Psoas muscle (tissue), 8 donors: Measurements from ENCODE around the gene PXK. TPM values are rescaled to one million over a fixed set of nuclear protein-coding genes. Genes with fewer than 3 reads are reported as not detected.
A peak's percentile ranks its signal among the peaks of the same experiment; 100 is the strongest.
"Not testable (repeated sequence)": the region's sequence is repeated elsewhere in the genome, so short reads cannot be mapped to it uniquely, and the experiment has no call there.

Experiments used
- ATAC-seq, 4 donors: fragments of 200-7000 bp; cut with Tn5 transposase; one replicate each; pipeline ENCODE4 v1.9.1; 2020; ENCODE audit warnings: moderate library complexity in 3 of 4, mild to moderate bottlenecking in 2 of 4
- DNase-seq, 2 donors: peaks; one replicate each; pipeline ENCODE4 v3.0.0-alpha.2; 2020
- H3K27ac ChIP-seq: fragments of 200-600 bp; one replicate; pipeline ENCODE4 v1.8.0; 2022
- H3K27me3 ChIP-seq, 3 donors: fragments of 200-600 bp in 1 of 3; one replicate each; pipeline versions ENCODE4 v1.6.1 to v1.8.0; 2013 to 2022; ENCODE audit warnings: low read length in 2 of 3, mild to moderate bottlenecking in 2 of 3, moderate library complexity in 1 of 3; ENCODE audit not compliant: insufficient read depth in 3 of 3
- H3K36me3 ChIP-seq, 2 donors: fragments of 200-600 bp in 1 of 2; one replicate each; pipeline versions ENCODE4 v1.6.1 to v1.8.0; 2013 to 2022; ENCODE audit warnings: low read depth in 1 of 2, mild to moderate bottlenecking in 1 of 2, moderate library complexity in 1 of 2; ENCODE audit not compliant: insufficient read depth in 1 of 2
- H3K4me1 ChIP-seq: fragments of 200-600 bp; one replicate; pipeline ENCODE4 v1.8.0; 2022
- H3K4me3 ChIP-seq: fragments of 200-600 bp; one replicate; pipeline ENCODE4 v1.8.0; 2022; ENCODE audit warnings: mild to moderate bottlenecking
- H3K9me3 ChIP-seq: fragments of 200-600 bp; one replicate; pipeline ENCODE4 v1.8.0; 2022
- WGBS, 3 donors: extraction: QIAGEN DNeasy Blood & Tissue Kit; methylation state at CpG; one replicate each; pipeline versions ENCODE4 v1.1.6 to v1.1.7; 2013; 5-methylcytosine and 5-hydroxymethylcytosine counted together
- intact Hi-C, 2 donors: fragments of 100-400 bp; cut with DNase I; formaldehyde crosslinking; loops; one replicate each; pipeline versions ENCODE4 v1.11.0 to v1.14.2; 2022
- polyA plus RNA-seq, 3 donors: library from polyadenylated mRNA; stranded (reverse); fragments of 200-250 nt; gene quantifications; one replicate each; pipeline ENCODE4 v1.2.3, GENCODE V29; 2013
- total RNA-seq, 4 donors: library from RNA; stranded (reverse); fragmentation: NEBNext Ultra II Directional in 2 of 4; extraction: Animal tissue kit (Norgen Biotek cat#: 25700) in 2 of 4; gene quantifications; one replicate each; pipeline versions ENCODE4 v1.2.1 to v1.2.4, GENCODE V29; 2021 to 2023
- TF ChIP-seq, protein P1 (sequence below): fragments of 200-600 bp; IDR thresholded peaks from one replicate; pipeline ENCODE4 v1.8.0; 2022; ENCODE audit warnings: antibody characterized with exemption
- donor health status: healthy with polysubstance abuse.
- donor health status: DM: no; HTN: no; CAD: no; lungs with moderate emphysema.
- donor health status: Bipolar disorder and iron deficiency.
- donor health status: healthy.
- donor health status: DM: yes; HTN: yes; CAD: no.
- donor health status: DM: no; HTN: no; CAD: no.
- donor health status: DM: no; HTN: no; CAD: no.
- donor health status: DM: yes; HTN: yes; CAD: no.

Gene PXK
- total and polyA plus RNA-seq, 7 donors = 3.4 to 17.5 (median 15.5) TPM

DNA sequence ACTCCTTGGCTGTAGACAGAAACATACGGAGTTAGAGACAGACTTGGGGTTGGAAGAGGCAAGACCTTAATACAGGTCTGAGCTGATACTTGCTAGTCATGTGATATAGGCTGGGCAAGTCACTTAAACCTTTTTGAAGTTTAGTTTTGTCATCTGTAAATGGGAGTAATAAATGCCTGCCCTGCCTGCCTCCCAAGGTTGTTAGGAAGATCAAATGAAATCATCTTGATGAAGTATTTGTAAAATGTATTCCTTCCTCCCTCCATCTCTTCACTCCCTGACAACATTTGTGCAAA, 2.9 kb downstream of the PXK start:
- peak overlapping the region; percentile 25 for H3K4me3 ChIP-seq
- ATAC-seq (no peak), DNase-seq (no peak)
- no peaks in the 10 kb centered on the region for H3K27me3 ChIP-seq
- peaks cover 26% of the 10 kb centered on the region for H3K4me1 ChIP-seq
- WGBS, 3 donors = 40 to 59% (median 50%) methylated on average over 1 of the region's 1 CpG
- peaks cover 0 to 3% of the 10 kb centered on the region in 2 donors for H3K36me3 ChIP-seq
- H3K9me3 ChIP-seq = no peaks in the 10 kb centered on the region
- peak overlapping the region; percentile 50 for H3K27ac ChIP-seq
- TF ChIP-seq, protein P1, sequence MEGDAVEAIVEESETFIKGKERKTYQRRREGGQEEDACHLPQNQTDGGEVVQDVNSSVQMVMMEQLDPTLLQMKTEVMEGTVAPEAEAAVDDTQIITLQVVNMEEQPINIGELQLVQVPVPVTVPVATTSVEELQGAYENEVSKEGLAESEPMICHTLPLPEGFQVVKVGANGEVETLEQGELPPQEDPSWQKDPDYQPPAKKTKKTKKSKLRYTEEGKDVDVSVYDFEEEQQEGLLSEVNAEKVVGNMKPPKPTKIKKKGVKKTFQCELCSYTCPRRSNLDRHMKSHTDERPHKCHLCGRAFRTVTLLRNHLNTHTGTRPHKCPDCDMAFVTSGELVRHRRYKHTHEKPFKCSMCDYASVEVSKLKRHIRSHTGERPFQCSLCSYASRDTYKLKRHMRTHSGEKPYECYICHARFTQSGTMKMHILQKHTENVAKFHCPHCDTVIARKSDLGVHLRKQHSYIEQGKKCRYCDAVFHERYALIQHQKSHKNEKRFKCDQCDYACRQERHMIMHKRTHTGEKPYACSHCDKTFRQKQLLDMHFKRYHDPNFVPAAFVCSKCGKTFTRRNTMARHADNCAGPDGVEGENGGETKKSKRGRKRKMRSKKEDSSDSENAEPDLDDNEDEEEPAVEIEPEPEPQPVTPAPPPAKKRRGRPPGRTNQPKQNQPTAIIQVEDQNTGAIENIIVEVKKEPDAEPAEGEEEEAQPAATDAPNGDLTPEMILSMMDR = no peak
- intact Hi-C loops = loop anchor here in 1 of 2 donors (5.0 kb wide), 1 partner anchor 52 kb away; no protein-coding TSS in a partner anchor

DNA sequence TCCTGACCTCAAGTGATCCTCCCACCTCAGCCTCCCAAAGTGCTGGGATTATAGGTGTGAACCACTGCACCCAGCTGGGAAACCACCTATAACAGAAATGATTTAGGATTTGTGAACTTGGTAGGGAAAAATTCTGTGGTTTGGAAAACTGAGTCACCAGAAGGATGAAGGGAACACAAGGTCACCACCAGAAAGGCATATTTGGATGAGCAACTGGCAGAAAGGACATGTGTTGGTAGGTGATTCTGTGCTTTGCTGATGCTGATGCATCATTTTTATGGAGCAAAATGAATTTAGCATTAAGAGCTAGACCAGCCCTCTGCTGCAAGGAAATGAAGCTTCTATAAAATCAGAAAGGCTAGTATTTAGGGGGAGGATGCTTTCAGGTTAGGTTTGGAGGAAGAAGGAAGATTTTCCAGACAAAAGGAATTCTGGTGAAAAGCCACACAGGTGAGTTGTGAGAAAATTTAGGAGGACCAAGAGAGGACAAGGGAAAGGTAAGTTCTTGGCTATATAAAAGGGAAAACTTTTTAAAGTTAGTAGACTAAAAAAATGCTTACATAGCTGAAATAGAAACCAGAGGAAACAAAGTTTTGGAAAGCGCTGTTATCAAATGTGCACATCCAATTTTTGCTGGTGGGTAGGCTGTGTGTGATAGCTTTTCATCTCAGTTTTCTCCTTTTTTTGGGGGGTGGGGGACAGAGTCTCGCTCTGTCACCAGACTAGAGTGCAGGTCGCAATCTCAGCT, 3.6 kb downstream of the PXK start:
- peaks cover 0 to 7% of the 10 kb centered on the region in 2 donors for H3K36me3 ChIP-seq
- intact Hi-C loops = loop anchor here in 1 of 2 donors (5.0 kb wide), 1 partner anchor 51 kb away; no protein-coding TSS in a partner anchor
- whole genome bisulfite sequencing, 3 donors = 95 to 100% (median 99%) methylated on average over 3 of the region's 3 CpGs

DNA sequence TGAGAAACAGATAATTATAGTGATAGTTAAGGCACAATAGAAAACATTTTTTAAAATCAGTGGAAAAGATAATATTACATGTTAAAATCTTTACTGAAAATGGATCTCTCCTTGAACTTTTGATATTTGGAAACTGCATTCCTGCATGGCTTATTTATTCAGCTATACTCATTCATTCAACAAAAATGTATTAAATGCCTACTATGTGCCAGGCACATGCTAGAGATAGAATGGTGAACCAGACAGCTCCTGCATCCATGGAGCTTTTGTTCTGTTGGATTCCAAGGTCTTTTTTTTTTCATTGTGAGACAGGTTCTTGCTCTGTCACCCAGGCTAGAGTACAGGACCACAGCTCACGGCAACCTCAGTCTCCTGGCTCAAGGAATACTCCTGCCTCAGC, 4.5 kb downstream of the PXK start:
- Histone ChIP-seq H3K27ac (no peak overlapping the region), H3K27me3 (no peaks in the 10 kb centered on the region), H3K4me1 (peaks cover 26% of the 10 kb centered on the region), H3K36me3 (peaks cover 0 to 11% of the 10 kb centered on the region in 2 donors), H3K9me3 (no peaks in the 10 kb centered on the region), H3K4me3 (no peak overlapping the region)
- intact Hi-C loops = loop anchor here in 1 of 2 donors (5.0 kb wide), 1 partner anchor 50 kb away; no protein-coding TSS in a partner anchor
- 92 to 96% (median 96%) methylated on average over 1 of the region's 1 CpG for WGBS, 3 donors
- ATAC-seq (no peak), DNase-seq (no peak)
- TF ChIP-seq, protein P1 = no peak

More for the DNA sequence above, 3.6 kb downstream of the PXK start:
- H3K27me3 ChIP-seq = no peaks in the 10 kb centered on the region
- ATAC-seq (no peak), DNase-seq (no peak)
- no peak overlapping the region for H3K4me3 ChIP-seq
- no peaks in the 10 kb centered on the region for H3K9me3 ChIP-seq
- peaks cover 26% of the 10 kb centered on the region for H3K4me1 ChIP-seq
- TF ChIP-seq, protein P1 = no peak
- H3K27ac ChIP-seq = peak overlapping the region; percentile 50

DNA sequence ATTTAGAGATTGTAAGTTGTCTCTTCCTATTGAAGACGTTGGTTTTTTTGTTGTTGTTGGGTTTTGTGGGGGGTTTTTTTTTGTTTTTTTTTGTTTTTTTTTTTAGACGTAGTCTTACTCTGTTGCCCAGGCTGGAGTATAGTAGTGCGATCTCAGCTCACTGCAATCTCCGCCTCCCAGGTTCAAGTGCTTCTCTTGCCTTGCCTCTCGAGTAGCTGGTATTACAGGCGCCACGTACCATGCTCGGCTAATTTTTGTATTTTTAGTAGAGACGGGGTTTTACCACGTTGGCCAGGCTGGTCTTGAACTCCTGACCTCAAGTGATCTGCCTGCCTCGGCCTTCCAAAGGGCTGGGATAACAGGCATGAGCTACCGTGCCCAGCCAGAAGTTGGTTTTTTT, 6.5 kb downstream of the PXK start:
- not testable (repeated sequence) for H3K9me3 ChIP-seq, H3K27ac ChIP-seq, H3K27me3 ChIP-seq, H3K4me3 ChIP-seq, ATAC-seq, DNase-seq
- Histone ChIP-seq H3K4me1 (peaks cover 22% of the 10 kb centered on the region), H3K36me3 (peaks cover 0 to 11% of the 10 kb centered on the region in 2 donors)
- WGBS, 3 donors = 86 to 89% (median 88%) methylated on average over 12 of the region's 12 CpGs
- intact Hi-C loops = loop anchor here in 1 of 2 donors (5.0 kb wide), 1 partner anchor 48 kb away; no protein-coding TSS in a partner anchor

DNA sequence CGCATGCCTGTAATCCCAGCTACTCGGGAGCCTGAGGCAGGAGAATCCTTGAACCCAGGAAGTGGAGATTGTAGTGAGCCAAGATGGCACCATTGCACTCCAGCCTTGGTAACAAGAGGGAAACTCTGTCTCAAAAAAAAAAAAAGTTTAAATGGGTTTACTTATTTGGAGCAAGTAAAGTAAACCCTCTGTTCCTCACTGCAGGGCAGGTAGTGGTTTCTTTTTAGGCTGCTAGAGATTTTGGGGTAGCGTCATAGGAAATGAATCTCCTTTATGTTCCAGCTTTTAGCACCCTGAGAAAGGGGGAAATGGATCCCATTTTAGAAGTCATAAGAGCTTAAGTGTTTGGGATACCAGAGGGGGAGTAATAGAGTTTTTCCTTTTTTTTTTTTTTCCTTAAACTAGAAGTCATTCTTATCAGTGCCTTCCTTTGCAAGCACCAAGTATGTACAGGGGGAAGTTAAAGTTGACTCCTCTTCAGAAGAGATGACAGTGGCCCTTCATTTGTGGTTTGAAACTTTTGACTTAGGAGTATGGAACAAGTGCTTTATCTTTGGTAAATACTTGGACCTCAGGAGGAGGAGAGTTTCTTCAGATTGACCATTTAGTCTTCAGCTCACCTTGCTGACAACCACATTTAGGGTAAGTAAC, 8.0 kb downstream of the PXK start:
- Histone ChIP-seq H3K4me1 (peaks cover 9% of the 10 kb centered on the region), H3K9me3 (no peaks in the 10 kb centered on the region), H3K4me3 (no peak overlapping the region), H3K27ac (no peak overlapping the region), H3K27me3 (no peaks in the 10 kb centered on the region), H3K36me3 (peaks cover 0 to 11% of the 10 kb centered on the region in 2 donors)
- ATAC-seq = no peak
- no peak for DNase-seq
- TF ChIP-seq, protein P1 = no peak
- 92 to 100% (median 98%) methylated on average over 3 of the region's 3 CpGs for WGBS, 3 donors
- intact Hi-C loops = no loop called here
